K562 (cell line): ENCODE data around the gene ANO10. TPM values are rescaled to one million over a fixed set of nuclear protein-coding genes. Genes with fewer than 3 reads are reported as not detected.

ENCODE experiments used
- BACH1 ChIP-seq: fragments of 200-800 bp; sonication (Bioruptor generic); IDR thresholded peaks from 2 replicates; pipeline ENCODE4 v1.6.1; 2016; ENCODE audit warnings: missing genetic modification characterization, missing compliant biosample characterization
- DIDO1 ChIP-seq: fragments of 450-650 bp; IDR thresholded peaks from 2 replicates; pipeline ENCODE4 v1.6.1; 2016; ENCODE audit warnings: low read depth, missing biosample characterization, missing genetic modification characterization
- ETV1 ChIP-seq: fragments of 450-650 bp; conservative IDR thresholded peaks from 2 replicates; pipeline ENCODE4 v1.6.1; 2016; ENCODE audit warnings: missing genetic modification characterization, control low read depth, low read depth, missing compliant biosample characterization
- ETV5 ChIP-seq: sonication (generic); formaldehyde crosslinking; IDR thresholded peaks from 2 replicates; pipeline ENCODE4 v1.4.0; 2020; ENCODE audit warnings: low read depth, mild to moderate bottlenecking, missing genetic modification reagents
- FOSL1 ChIP-seq: fragments of 200-800 bp; sonication (Bioruptor generic); conservative IDR thresholded peaks from 2 replicates; pipeline ENCODE4 v1.6.1; 2016; ENCODE audit warnings: missing genetic modification characterization, missing compliant biosample characterization
- HDAC8 ChIP-seq: fragments of 450-650 bp; IDR thresholded peaks from 2 replicates; pipeline ENCODE4 v1.6.1; 2016; ENCODE audit warnings: mild to moderate bottlenecking, missing genetic modification characterization, moderate library complexity, missing compliant biosample characterization
- HINFP ChIP-seq: fragments of 450-650 bp; conservative IDR thresholded peaks from 2 replicates; pipeline ENCODE4 v1.6.1; 2016; ENCODE audit warnings: missing genetic modification characterization, low read depth, mild to moderate bottlenecking, control low read depth, missing compliant biosample characterization
- NR2C1 ChIP-seq, 2 experiments: fragments of 450-650 bp; IDR thresholded peaks; 2 replicates each; pipeline ENCODE4 v1.6.1; 2017; ENCODE audit warnings: mild to moderate bottlenecking in 2 of 2, antibody characterized with exemption in 1 of 2, inconsistent platforms in 1 of 2, missing compliant biosample characterization in 1 of 2, missing genetic modification characterization in 1 of 2
- RBBP5 ChIP-seq: fragments of 200-600 bp; sonication (generic); IDR thresholded peaks from 2 replicates; pipeline ENCODE4 v1.6.1; 2012; ENCODE audit warnings: borderline replicate concordance, mild to moderate bottlenecking, low read length, control low read depth, inconsistent platforms; ENCODE audit not compliant: insufficient read depth, poor library complexity, severe bottlenecking
- RBM25 ChIP-seq: fragments of 200-400 bp; formaldehyde crosslinking; IDR thresholded peaks from 2 replicates; pipeline ENCODE4 v1.6.1; 2018; ENCODE audit warnings: low read length, low read depth, moderate library complexity; ENCODE audit not compliant: severe bottlenecking
- TCF3 ChIP-seq: sonication (generic); formaldehyde crosslinking; IDR thresholded peaks from 2 replicates; pipeline ENCODE4 v1.4.0; 2020; ENCODE audit warnings: mild to moderate bottlenecking, missing genetic modification reagents
- ZBED1 ChIP-seq: IDR thresholded peaks from 2 replicates; pipeline ENCODE4 v1.6.1; 2014
- ZFPM2 ChIP-seq: fragments of 250-450 bp; sonication (Bioruptor Pico); IDR thresholded peaks from 2 replicates; pipeline ENCODE4 v1.5.1; 2022; ENCODE audit warnings: mild to moderate bottlenecking
- ZNF175 ChIP-seq: fragments of 200-800 bp; sonication (Bioruptor generic); IDR thresholded peaks from 2 replicates; pipeline ENCODE4 v1.6.1; 2016; ENCODE audit warnings: low read depth, mild to moderate bottlenecking, missing genetic modification characterization, missing compliant biosample characterization
- ZSCAN32 ChIP-seq: fragments of 450-650 bp; formaldehyde crosslinking; IDR thresholded peaks from 2 replicates; pipeline ENCODE4 v1.4.0; 2020; ENCODE audit warnings: mild to moderate bottlenecking, moderate library complexity
- polyA plus RNA-seq, 8 experiments: library from polyadenylated mRNA; depleted of rRNA in 4 of 8; stranded (reverse) in 5 of 8; unstranded in 3 of 8; fragments of >200 nt; fragmentation: Nextera tagmentation in 2 of 8; fragmentation: Illumina TruSeq in 1 of 8; extraction: Ambion mirVana in 2 of 8; extraction: Trizol in 1 of 8; gene quantifications; 2 replicates each; pipeline versions ENCODE4 v1.2.1 to v1.2.3, GENCODE V29; 2011 to 2014; ENCODE audit warnings: inconsistent platforms in 1 of 8, missing spikeins in 1 of 8
- total RNA-seq, 7 experiments: library from RNA; depleted of rRNA in 6 of 7; stranded (reverse); fragments of >200 nt in 6 of 7; fragmentation: Illumina TruSeq in 2 of 7; extraction: Trizol in 2 of 7; gene quantifications; 2 replicates each; pipeline versions ENCODE4 v1.2.1 to v1.2.3, GENCODE V29; 2011 to 2021; ENCODE audit warnings: low replicate concordance in 1 of 7
- TF ChIP-seq, protein P1 (sequence below): fragments of 200-800 bp; sonication (Bioruptor generic); IDR thresholded peaks from 2 replicates; pipeline ENCODE4 v1.6.1; 2017; ENCODE audit warnings: missing genetic modification characterization, missing compliant biosample characterization
- TF ChIP-seq, protein P2 (sequence below): fragments of 250-450 bp; sonication (Bioruptor Pico); IDR thresholded peaks from 2 replicates; pipeline ENCODE4 v1.8.0; 2021; ENCODE audit warnings: mild to moderate bottlenecking, moderate library complexity
- TF ChIP-seq, protein P3 (sequence below): fragments of 150-350 bp; IDR thresholded peaks from 2 replicates; pipeline ENCODE4 v1.6.1; 2014; ENCODE audit warnings: low read depth, mild to moderate bottlenecking, low read length, borderline replicate concordance

ANO10 gene
- total and polyA plus RNA-seq, 9 of the 15 experiments (the other 6 are each of a cell fraction or from before 2014, with no cell fraction given) = 6.4 to 46.0 (median 32.3) TPM

- no peak for TF ChIP-seq RBBP5
- TF ChIP-seq NR2C1 (IDR thresholded peaks at IDR 0.05) = no peak
- 0 out of 2 replicates have a peak, but pooled peaks have one; percentile 55 for TF ChIP-seq NR2C1 (tag; IDR thresholded peaks at IDR 0.05)
- TF ChIP-seq, protein P1, sequence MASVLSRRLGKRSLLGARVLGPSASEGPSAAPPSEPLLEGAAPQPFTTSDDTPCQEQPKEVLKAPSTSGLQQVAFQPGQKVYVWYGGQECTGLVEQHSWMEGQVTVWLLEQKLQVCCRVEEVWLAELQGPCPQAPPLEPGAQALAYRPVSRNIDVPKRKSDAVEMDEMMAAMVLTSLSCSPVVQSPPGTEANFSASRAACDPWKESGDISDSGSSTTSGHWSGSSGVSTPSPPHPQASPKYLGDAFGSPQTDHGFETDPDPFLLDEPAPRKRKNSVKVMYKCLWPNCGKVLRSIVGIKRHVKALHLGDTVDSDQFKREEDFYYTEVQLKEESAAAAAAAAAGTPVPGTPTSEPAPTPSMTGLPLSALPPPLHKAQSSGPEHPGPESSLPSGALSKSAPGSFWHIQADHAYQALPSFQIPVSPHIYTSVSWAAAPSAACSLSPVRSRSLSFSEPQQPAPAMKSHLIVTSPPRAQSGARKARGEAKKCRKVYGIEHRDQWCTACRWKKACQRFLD (CRISPR knock-in tag) = peak; percentile 56; the same call in 1 of the 2 replicates
- TF ChIP-seq RBM25 = no peak
- TF ChIP-seq TCF3 (CRISPR knock-in tag) = no peak
- TF ChIP-seq FOSL1 (tag) = 0 out of 2 replicates have a peak, but pooled peaks have one; percentile 36
- peak; percentile 4; the same call in 1 of the 2 replicates for TF ChIP-seq HINFP (tag)
- TF ChIP-seq, protein P2, sequence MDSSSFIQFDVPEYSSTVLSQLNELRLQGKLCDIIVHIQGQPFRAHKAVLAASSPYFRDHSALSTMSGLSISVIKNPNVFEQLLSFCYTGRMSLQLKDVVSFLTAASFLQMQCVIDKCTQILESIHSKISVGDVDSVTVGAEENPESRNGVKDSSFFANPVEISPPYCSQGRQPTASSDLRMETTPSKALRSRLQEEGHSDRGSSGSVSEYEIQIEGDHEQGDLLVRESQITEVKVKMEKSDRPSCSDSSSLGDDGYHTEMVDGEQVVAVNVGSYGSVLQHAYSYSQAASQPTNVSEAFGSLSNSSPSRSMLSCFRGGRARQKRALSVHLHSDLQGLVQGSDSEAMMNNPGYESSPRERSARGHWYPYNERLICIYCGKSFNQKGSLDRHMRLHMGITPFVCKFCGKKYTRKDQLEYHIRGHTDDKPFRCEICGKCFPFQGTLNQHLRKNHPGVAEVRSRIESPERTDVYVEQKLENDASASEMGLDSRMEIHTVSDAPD = no peak
- 0 out of 2 replicates have a peak, but pooled peaks have one; percentile 54 for TF ChIP-seq HDAC8 (tag)
- TF ChIP-seq ETV1 (tag) = peak; percentile 41; the same call in 1 of the 2 replicates
- peak; percentile 90 for TF ChIP-seq ZNF175 (CRISPR knock-in tag)
- TF ChIP-seq ZSCAN32 (CRISPR knock-in tag) = peak; percentile 88
- TF ChIP-seq, protein P3, sequence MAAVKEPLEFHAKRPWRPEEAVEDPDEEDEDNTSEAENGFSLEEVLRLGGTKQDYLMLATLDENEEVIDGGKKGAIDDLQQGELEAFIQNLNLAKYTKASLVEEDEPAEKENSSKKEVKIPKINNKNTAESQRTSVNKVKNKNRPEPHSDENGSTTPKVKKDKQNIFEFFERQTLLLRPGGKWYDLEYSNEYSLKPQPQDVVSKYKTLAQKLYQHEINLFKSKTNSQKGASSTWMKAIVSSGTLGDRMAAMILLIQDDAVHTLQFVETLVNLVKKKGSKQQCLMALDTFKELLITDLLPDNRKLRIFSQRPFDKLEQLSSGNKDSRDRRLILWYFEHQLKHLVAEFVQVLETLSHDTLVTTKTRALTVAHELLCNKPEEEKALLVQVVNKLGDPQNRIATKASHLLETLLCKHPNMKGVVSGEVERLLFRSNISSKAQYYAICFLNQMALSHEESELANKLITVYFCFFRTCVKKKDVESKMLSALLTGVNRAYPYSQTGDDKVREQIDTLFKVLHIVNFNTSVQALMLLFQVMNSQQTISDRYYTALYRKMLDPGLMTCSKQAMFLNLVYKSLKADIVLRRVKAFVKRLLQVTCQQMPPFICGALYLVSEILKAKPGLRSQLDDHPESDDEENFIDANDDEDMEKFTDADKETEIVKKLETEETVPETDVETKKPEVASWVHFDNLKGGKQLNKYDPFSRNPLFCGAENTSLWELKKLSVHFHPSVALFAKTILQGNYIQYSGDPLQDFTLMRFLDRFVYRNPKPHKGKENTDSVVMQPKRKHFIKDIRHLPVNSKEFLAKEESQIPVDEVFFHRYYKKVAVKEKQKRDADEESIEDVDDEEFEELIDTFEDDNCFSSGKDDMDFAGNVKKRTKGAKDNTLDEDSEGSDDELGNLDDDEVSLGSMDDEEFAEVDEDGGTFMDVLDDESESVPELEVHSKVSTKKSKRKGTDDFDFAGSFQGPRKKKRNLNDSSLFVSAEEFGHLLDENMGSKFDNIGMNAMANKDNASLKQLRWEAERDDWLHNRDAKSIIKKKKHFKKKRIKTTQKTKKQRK = no peak
- no peak for TF ChIP-seq ZBED1
- TF ChIP-seq DIDO1 (tag) = no peak
- no peak for TF ChIP-seq ETV5 (CRISPR knock-in tag)
- no peak for TF ChIP-seq ZFPM2 (CRISPR knock-in tag)
- TF ChIP-seq BACH1 (tag) = peak; percentile 72; the same call in 1 of the 2 replicates
Observed at GRCh38 chr3:43647331-43648166, 25.7 kb upstream of the ANO10 start (continued).
